Neutrophil (primary cell): ENCODE measurements around the gene PDHA2.

Source experiments
- H3K27ac ChIP-seq: fragments of 200-600 bp; sonication (generic); 2 replicates; pipeline ENCODE4 v1.5.1; 2016; ENCODE audit warnings: mild to moderate bottlenecking, moderate library complexity
- H3K27me3 ChIP-seq: fragments of 200-600 bp; sonication (generic); 2 replicates; pipeline ENCODE4 v1.6.0; 2016; ENCODE audit warnings: mild to moderate bottlenecking
- H3K36me3 ChIP-seq: fragments of 200-600 bp; sonication (generic); 2 replicates; pipeline ENCODE4 v1.5.1; 2017
- H3K4me1 ChIP-seq, 2 experiments: fragments of 200-600 bp in 1 of 2; sonication (generic) in 1 of 2; 1 replicate in 1 of 2; 2 replicates in 1 of 2; pipeline versions ENCODE4 v1.5.1 to v1.6.1; 2013 to 2016; ENCODE audit warnings: low read depth in 1 of 2, low read length in 1 of 2, mild to moderate bottlenecking in 1 of 2, moderate library complexity in 1 of 2; ENCODE audit not compliant: control insufficient read depth in 1 of 2, insufficient read depth in 1 of 2
- H3K4me3 ChIP-seq, 2 experiments: fragments of 200-600 bp in 1 of 2; sonication (generic) in 1 of 2; 1 replicate in 1 of 2; 2 replicates in 1 of 2; pipeline ENCODE4 v1.5.1; 2013 to 2016; ENCODE audit warnings: low read depth in 1 of 2, low read length in 1 of 2, mild to moderate bottlenecking in 1 of 2, moderate library complexity in 1 of 2
- H3K9me3 ChIP-seq: fragments of 200-600 bp; sonication (generic); 2 replicates; pipeline ENCODE4 v1.5.1; 2016
- TF ChIP-seq, protein P1 (sequence below): fragments of 200-600 bp; sonication (generic); IDR thresholded peaks from 2 replicates; pipeline ENCODE4 v1.5.1; 2016; ENCODE audit warnings: antibody characterized with exemption

The PDHA2 gene

DNA sequence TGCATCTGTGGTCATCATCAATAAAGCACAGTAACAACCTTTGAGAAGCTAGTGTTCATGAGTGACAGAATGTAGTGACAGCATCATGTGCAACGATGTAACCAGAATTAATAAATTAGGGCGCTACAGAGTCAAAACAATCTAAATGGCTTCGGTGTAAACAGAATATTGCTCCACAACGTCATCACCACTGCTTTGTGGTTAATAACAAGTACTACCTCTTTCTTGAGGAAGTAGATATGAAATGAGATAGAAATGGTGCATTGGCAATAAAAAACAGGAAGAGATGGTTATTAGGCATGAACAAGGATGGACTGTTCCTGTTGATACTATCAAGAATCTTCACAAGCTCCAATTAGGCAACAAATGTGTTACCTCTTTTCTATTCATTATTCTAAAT is 8.7 kb upstream of the PDHA2 start:
- TF ChIP-seq, protein P1, sequence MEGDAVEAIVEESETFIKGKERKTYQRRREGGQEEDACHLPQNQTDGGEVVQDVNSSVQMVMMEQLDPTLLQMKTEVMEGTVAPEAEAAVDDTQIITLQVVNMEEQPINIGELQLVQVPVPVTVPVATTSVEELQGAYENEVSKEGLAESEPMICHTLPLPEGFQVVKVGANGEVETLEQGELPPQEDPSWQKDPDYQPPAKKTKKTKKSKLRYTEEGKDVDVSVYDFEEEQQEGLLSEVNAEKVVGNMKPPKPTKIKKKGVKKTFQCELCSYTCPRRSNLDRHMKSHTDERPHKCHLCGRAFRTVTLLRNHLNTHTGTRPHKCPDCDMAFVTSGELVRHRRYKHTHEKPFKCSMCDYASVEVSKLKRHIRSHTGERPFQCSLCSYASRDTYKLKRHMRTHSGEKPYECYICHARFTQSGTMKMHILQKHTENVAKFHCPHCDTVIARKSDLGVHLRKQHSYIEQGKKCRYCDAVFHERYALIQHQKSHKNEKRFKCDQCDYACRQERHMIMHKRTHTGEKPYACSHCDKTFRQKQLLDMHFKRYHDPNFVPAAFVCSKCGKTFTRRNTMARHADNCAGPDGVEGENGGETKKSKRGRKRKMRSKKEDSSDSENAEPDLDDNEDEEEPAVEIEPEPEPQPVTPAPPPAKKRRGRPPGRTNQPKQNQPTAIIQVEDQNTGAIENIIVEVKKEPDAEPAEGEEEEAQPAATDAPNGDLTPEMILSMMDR, result no peak
- Histone ChIP-seq H3K36me3 (no peaks in the 10 kb centered on the region), H3K27ac (no peak overlapping the region), H3K4me3 (no peak overlapping the region), H3K9me3 (no peaks in the 10 kb centered on the region), H3K27me3 (no peaks in the 10 kb centered on the region), H3K4me1 (no peaks in the 10 kb centered on the region)

DNA sequence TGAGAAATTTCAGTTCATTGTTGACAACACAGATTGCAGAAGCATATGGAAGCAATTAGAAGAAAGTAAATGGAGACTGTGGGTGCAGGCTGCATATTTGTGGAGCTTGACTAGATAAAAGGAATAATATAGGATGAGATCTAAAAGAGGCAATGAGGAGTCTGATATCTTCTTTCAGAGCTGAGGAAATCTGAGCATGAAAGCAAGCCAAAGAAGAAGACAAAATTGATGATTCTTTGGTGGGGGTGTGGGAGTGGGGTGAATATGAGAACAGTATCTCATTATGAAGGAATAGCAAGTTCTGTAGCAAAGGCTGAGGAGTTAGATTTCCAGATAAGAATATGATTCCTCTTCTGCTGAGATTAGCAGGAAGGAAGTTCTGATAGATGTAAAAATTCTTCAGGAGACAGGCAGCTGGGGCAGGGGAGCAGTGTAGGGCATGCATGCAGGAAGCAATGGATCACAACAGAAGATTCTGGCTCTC is 6.1 kb upstream of the PDHA2 start:
- TF ChIP-seq, protein P1, result no peak
- Histone ChIP-seq H3K36me3 (no peaks in the 10 kb centered on the region), H3K9me3 (no peaks in the 10 kb centered on the region), H3K4me3 (no peak overlapping the region), H3K4me1 (no peaks in the 10 kb centered on the region), H3K27ac (no peak overlapping the region), H3K27me3 (no peaks in the 10 kb centered on the region)

DNA sequence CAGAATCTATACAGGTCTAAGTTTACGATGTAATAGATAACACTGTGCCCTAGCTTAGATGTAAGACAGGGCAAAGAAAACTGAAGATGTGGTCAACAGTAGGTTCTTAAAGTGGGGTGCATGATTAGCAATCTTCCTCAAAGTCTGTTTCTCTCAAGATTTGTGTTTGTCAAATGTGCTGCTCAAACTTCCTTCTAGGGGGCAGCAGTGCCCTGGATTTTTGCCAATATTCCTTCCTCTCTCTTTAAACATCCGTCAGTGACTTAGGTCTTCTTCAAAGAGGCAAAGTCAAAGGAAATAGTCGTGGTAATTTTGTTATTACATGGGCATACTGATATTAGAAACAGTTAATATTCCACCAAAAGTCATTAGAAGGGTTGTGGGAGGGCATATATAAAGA is 4.2 kb upstream of the PDHA2 start:
- H3K4me1 ChIP-seq, result no peaks in the 10 kb centered on the region
- H3K9me3 ChIP-seq, result no peaks in the 10 kb centered on the region
- no peaks in the 10 kb centered on the region for H3K36me3 ChIP-seq
- TF ChIP-seq, protein P1, result no peak
- H3K27me3 ChIP-seq, result no peaks in the 10 kb centered on the region
- no peak overlapping the region for H3K27ac ChIP-seq
- H3K4me3 ChIP-seq, result no peak overlapping the region

DNA sequence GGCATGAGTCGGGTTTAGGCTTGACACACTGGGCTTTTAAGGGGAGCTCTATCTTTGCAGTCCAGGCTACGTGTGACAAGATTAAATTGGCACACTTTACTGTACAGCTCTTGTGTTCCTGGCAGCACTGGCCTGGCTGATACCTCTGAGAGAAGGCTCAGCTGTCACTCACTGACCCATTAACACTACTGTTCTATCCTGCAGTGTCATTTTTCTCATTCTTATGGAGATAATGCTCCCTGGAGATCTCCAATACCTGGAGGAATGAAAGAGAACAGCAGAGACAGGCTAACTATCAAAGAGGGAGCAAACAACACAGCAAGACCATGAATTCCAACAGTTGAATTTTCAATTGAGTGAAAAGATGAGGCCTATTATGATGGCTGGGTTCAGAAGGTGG is 1.7 kb upstream of the PDHA2 start:
- Histone ChIP-seq H3K4me1 (no peaks in the 10 kb centered on the region), H3K4me3 (no peak overlapping the region), H3K27me3 (no peaks in the 10 kb centered on the region), H3K36me3 (no peaks in the 10 kb centered on the region), H3K9me3 (no peaks in the 10 kb centered on the region), H3K27ac (no peak overlapping the region)
- TF ChIP-seq, protein P1, result no peak

DNA sequence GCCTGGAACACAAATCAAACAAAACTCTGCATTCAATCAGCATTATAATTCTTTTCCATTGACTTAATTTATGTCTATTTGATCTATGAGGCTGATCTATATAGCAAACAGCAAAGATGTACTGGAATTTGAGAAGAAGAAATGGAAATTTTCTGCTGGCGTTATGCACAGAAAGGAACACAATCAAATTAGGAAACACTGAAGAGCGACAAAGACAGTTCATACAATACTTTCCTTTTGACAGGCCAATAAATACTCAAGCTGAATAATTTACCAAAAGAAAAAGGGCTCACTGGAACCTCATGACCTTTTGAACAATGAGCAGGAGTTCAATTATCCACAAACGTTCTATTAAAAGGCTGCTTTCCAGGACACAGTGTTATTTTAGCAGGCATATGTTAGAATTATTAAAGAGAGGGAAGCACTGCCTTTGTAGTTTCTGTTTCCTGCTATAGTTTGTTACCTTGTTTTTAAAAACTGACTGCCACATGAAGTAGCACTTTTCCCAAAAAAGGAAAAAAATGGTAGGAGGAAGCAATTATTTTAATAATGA is 8.1 kb downstream of the PDHA2 start:
- Histone ChIP-seq H3K4me3 (no peak overlapping the region), H3K36me3 (no peaks in the 10 kb centered on the region), H3K9me3 (no peaks in the 10 kb centered on the region), H3K4me1 (no peaks in the 10 kb centered on the region), H3K27me3 (no peaks in the 10 kb centered on the region), H3K27ac (no peak overlapping the region)
- TF ChIP-seq, protein P1, result no peak

DNA sequence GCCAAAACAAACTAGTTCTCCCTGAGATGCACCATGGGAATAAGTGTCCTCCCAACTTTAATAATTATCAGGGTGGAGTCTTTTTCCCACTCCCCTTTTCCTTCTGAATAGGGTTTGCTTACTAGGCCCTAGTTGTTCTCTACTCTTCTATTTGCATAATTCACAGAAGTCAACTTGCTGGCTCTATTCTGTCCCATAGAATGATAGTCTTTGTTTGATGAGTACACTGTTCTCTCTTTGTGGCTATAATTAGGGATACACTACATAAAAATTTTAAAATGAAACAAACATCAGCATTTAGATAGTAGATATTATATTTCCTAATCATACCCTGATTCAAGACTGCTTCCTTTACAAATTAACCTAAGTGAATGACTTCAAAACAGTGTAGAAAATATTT is 10.3 kb downstream of the PDHA2 start:
- H3K4me1 ChIP-seq, result no peaks in the 10 kb centered on the region
- no peak overlapping the region for H3K27ac ChIP-seq
- TF ChIP-seq, protein P1, result no peak
- no peak overlapping the region for H3K4me3 ChIP-seq
- no peaks in the 10 kb centered on the region for H3K36me3 ChIP-seq
- no peaks in the 10 kb centered on the region for H3K27me3 ChIP-seq
- no peaks in the 10 kb centered on the region for H3K9me3 ChIP-seq
